HG02623 (cell line): ENCODE data around the gene TMEM256.

Experiments
- ATAC-seq: cut with Tn5 transposase; IDR thresholded peaks from one replicate; pipeline ENCODE4 v1.9.1; 2021; ENCODE audit warnings: moderate library complexity; ENCODE audit not compliant: unreplicated experiment

TMEM256 gene

GRCh38 chr17:7408863-7409262 lies 5.0 kb upstream of the TMEM256 start:
- no peak for ATAC-seq

- ATAC-seq = no peak
These were observed 4.4 kb upstream of the TMEM256 start for GRCh38 chr17:7408252-7408727.

GRCh38 chr17:7407485-7408251 lies 3.8 kb upstream of the TMEM256 start, which contains the start of gene NLGN2:
TSS of gene NLGN2 (plus strand) at chr17:7407845. CDS start at chr17:7408256, 411 bp downstream.
- ATAC-seq = no peak

GRCh38 chr17:7407082-7407481 lies 3.2 kb upstream of the TMEM256 start:
- ATAC-seq = no peak

- ATAC-seq = no peak
These were observed 2.4 kb upstream of the TMEM256 start for GRCh38 chr17:7406235-7406825.

GRCh38 chr17:7405350-7406234 lies 1.7 kb upstream of the TMEM256 start:
- ATAC-seq = no peak

GRCh38 chr17:7404737-7405349 lies 946 bp upstream of the TMEM256 start:
- no peak for ATAC-seq

GRCh38 chr17:7403727-7403976 lies 245 bp downstream of the TMEM256 start:
- no peak for ATAC-seq

- no peak for ATAC-seq
These were observed 712 bp downstream of the TMEM256 start for GRCh38 chr17:7403043-7403726.

- ATAC-seq = no peak
These were observed 5.3 kb downstream of the TMEM256 start for GRCh38 chr17:7398612-7399011.

- ATAC-seq = no peak
These were observed 7.8 kb downstream of the TMEM256 start for GRCh38 chr17:7396147-7396546.

- peak; percentile 58 for ATAC-seq
These were observed 9.3 kb downstream of the TMEM256 start, which contains the start of gene PLSCR3 for GRCh38 chr17:7394452-7395191. TSS of gene PLSCR3 (minus strand) at chr17:7394525. CDS start at chr17:7394110, 415 bp downstream.

GRCh38 chr17:7393613-7394451 lies 10.1 kb downstream of the TMEM256 start:
- ATAC-seq = peak; percentile 43

GRCh38 chr17:7392696-7393612 lies 10.9 kb downstream of the TMEM256 start:
- no peak for ATAC-seq

GRCh38 chr17:7391307-7391706 lies 12.6 kb downstream of the TMEM256 start:
- no peak for ATAC-seq

GRCh38 chr17:7389924-7390910 lies 13.7 kb downstream of the TMEM256 start:
- ATAC-seq = no peak

- ATAC-seq = no peak
These were observed 15.0 kb downstream of the TMEM256 start for GRCh38 chr17:7388856-7389255.
